COLO829 (cell line): ENCODE results near the gene HECW1.
"Not testable (repeated sequence)": the region's sequence is repeated elsewhere in the genome, so short reads cannot be mapped to it uniquely, and the experiment has no call there.

Experiments used
- DNase-seq: peaks from one replicate; pipeline ENCODE4 v3.0.0; 2012; ENCODE audit warnings: low spot score

The HECW1 gene

GRCh38 chr7:43309706-43310022 is 197.2 kb downstream of the HECW1 start:
- DNase-seq: no peak

- no peak for DNase-seq
Observed at GRCh38 chr7:43311052-43311451, 198.6 kb downstream of the HECW1 start.

- DNase-seq: no peak
Observed at GRCh38 chr7:43311694-43312093, 199.2 kb downstream of the HECW1 start.

GRCh38 chr7:43313628-43314378 is 201.4 kb downstream of the HECW1 start:
- no peak for DNase-seq

GRCh38 chr7:43314379-43315158 is 202.1 kb downstream of the HECW1 start:
- DNase-seq: no peak

- DNase-seq: no peak
Observed at GRCh38 chr7:43317075-43317474, 204.6 kb downstream of the HECW1 start.

- no peak for DNase-seq
Observed at GRCh38 chr7:43318188-43318770, 205.8 kb downstream of the HECW1 start.

GRCh38 chr7:43325595-43325994 is 213.1 kb downstream of the HECW1 start:
- no peak for DNase-seq

GRCh38 chr7:43328336-43328735 is 215.9 kb downstream of the HECW1 start:
- DNase-seq: no peak

GRCh38 chr7:43328785-43329380 is 216.4 kb downstream of the HECW1 start:
- no peak for DNase-seq

- DNase-seq: no peak
Observed at GRCh38 chr7:43332193-43332796, 219.8 kb downstream of the HECW1 start.

- no peak for DNase-seq
Observed at GRCh38 chr7:43337191-43337590, 224.7 kb downstream of the HECW1 start.

GRCh38 chr7:43337811-43338210 is 225.4 kb downstream of the HECW1 start:
- no peak for DNase-seq

- no peak for DNase-seq
Observed at GRCh38 chr7:43341132-43341531, 228.7 kb downstream of the HECW1 start.

GRCh38 chr7:43343417-43343816 is 231.0 kb downstream of the HECW1 start:
- not testable (repeated sequence) for DNase-seq

- not testable (repeated sequence) for DNase-seq
Observed at GRCh38 chr7:43345696-43346095, 233.2 kb downstream of the HECW1 start.

- no peak for DNase-seq
Observed at GRCh38 chr7:43351683-43352082, 239.2 kb downstream of the HECW1 start.

GRCh38 chr7:43353902-43354301 is 241.5 kb downstream of the HECW1 start:
- DNase-seq: no peak

GRCh38 chr7:43362652-43363034 is 250.2 kb downstream of the HECW1 start:
- no peak for DNase-seq

- DNase-seq: no peak
Observed at GRCh38 chr7:43363035-43363791, 250.8 kb downstream of the HECW1 start.

- DNase-seq: no peak
Observed at GRCh38 chr7:43364391-43364790, 251.9 kb downstream of the HECW1 start.
